HG03442 (cell line): ENCODE results near the gene RNF217.
"Not testable (repeated sequence)": the region's sequence is repeated elsewhere in the genome, so short reads cannot be mapped to it uniquely, and the experiment has no call there.

Experiments used
- ATAC-seq: cut with Tn5 transposase; IDR thresholded peaks from one replicate; pipeline ENCODE4 v1.9.1; 2021; ENCODE audit warnings: mild to moderate bottlenecking, moderate library complexity; ENCODE audit not compliant: unreplicated experiment

The RNF217 gene

DNA sequence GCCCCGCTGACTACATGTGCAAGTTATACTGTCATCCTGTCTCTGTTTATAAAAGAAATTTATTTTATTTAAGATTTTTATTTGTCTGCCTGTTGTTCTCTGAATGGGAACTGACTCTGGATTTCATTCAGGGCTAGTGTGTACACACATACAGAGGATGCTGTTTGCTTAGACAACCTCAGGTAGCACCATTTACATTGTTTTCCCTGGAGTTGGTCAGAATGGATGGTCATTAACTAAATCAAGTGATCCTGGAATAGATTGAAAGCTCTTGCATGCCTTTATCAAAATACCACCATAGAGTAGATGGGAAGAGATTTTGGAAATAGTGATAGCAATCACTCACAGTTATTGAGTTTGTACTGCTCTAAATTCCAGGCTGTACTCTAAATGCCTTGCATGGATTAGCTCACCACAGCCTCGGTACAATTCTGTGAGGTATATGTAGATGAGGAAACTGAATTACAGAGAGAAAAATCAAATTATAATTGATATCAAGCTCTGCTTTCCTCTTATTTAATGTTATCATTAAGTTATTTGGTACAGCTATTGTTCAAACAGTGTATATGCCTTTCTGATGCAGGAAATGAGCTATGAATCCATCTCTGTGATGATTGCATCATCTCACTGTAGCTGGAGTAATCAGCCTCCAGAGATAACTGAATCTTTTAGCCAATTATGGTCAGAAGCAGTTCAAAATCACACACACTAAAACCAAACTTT, 51.9 kb downstream of the RNF217 start:
- no peak for ATAC-seq

DNA sequence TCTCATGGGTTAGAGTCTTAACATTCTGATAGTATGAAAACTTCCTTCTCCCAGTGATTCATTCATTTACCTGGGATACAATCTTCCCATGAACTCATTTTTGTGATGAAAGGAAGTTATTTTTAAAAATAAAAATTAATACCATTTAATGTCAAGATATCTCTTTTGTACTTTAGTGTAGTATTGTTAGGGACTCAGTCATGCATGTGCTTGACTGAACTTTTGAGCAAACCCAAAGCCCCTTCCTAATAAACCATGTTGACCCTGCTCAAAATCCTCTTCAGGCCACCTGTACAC, 52.4 kb downstream of the RNF217 start:
- no peak for ATAC-seq

DNA sequence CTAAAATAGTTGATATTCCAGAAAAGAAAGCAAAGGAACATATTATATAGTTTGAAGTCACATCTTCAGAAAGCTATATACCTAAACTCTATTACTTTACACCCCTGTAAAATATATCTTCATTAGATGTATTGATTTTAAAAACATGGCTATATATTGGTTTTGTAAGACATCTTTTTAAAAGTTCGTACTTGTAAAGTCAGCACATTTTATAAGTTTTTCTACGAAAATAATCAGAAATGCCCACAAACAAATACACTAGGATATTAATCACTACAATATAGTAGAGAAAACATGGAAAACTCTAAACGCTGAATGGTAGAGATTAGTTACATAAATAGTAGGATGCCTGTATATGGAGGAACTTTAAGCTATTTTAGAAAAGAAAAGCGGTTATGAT, 52.9 kb downstream of the RNF217 start:
- ATAC-seq: no peak

GRCh38 chr6:125018136-125018535, 55.9 kb downstream of the RNF217 start:
- no peak for ATAC-seq

- ATAC-seq: no peak
Observed at GRCh38 chr6:125019281-125019680, 57.0 kb downstream of the RNF217 start.

DNA sequence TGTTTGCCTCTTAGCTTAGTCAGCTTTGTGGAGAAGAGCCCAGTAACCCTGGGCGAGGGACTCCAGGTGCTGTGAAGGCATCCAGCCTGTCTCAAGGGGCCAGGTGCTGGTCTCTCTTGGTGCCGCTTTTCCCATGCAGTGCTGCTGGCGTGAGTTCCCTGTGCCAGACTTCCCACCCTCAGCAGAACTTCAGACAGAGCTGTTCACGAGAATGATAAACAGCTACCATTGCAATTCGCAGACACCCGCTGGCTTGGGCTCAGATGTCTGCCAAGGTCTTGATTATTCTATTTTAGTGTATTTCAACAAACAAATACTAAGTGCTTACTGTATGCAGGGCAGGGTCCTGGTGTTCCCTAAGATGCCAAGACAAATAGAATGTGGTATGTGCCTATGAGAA, 57.7 kb downstream of the RNF217 start:
- ATAC-seq: no peak

- no peak for ATAC-seq
Observed at GRCh38 chr6:125020385-125020784, 58.1 kb downstream of the RNF217 start.

DNA sequence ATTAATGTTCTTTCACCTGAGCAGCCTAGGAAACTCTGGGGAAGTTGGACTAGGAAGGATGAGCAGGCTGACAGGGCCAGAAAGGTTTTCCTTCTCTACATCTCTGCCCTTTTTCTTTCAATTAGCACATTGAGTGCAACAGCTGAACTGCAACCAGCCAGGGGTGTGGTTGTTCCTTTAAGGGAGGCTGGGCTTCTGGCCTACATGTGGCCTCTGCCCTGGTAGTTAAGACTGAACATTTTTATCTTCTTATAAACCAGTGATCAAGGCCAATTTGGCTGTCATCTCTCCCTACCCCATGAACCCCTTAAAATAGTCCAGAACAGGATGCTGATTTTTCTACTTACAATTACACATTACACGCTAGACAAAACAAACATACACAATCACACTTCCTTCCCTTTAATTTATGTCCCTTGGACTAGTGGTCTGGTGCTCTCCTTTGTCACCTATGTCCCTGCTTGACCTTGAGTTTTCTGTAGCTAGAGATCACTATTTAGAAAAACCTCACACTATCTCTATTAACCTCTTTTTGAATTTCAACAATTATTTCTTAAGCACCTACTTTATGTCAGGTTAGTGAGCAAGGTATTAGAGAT, 60.3 kb downstream of the RNF217 start:
- no peak for ATAC-seq

- no peak for ATAC-seq
Observed at GRCh38 chr6:125025164-125025854, 63.1 kb downstream of the RNF217 start.

GRCh38 chr6:125027287-125027686, 65.0 kb downstream of the RNF217 start:
- no peak for ATAC-seq

- ATAC-seq: no peak
Observed at GRCh38 chr6:125030969-125031368, 68.7 kb downstream of the RNF217 start.

DNA sequence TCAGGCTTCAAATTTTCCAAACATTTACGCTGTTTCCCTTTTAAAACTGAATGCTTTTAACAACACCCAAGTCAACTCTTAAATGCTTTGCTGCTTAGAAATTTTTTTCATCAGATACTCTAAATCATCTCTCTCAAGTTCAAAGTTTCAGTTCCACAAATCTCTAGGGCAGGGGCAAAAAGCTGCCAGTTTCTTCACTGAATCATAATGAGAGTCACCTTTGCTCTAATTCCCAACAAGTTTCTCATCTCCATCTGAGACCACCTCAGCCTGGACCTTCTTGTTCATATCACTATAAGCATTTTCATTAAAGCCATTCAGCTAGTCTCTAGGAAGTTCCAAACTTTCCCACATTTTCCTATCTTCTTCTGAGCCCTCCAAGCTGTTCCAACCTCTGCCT, 69.1 kb downstream of the RNF217 start:
- ATAC-seq: no peak

DNA sequence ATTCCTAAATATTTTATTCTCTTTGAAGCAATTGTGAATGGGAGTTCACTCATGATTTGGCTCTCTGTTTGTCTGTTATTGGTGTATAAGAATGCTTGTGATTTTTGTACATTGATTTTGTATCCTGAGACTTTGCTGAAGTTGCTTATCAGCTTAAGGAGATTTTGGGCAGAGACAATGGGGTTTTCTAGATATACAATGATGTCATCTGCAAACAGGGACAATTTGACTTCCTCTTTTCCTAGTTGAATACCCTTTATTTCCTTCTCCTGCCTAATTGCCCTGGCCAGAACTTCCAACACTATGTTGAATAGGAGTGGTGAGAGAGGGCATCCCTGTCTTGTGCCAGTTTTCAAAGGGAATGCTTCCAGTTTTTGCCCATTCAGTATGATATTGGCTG, 72.7 kb downstream of the RNF217 start:
- ATAC-seq: not testable (repeated sequence)

DNA sequence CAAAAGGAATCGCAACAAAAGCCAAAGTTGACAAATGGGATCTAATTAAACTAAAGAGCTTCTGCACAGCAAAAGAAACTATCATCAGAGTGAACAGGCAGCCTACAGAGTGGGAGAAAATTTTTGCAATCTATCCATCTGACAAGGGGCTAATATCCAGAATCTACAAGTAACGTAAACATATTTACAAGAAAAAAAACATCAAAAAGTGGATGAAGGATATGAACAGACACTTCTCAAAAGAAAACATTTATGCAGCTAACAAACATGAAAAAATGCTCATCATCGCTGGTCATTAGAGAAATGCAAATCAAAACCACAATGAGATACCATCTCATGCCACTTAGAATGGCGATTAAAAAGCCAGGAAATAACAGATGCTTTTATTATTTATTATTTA, 74.2 kb downstream of the RNF217 start:
- not testable (repeated sequence) for ATAC-seq

- ATAC-seq: no peak
Observed at GRCh38 chr6:125037827-125038226, 75.6 kb downstream of the RNF217 start.

GRCh38 chr6:125038925-125039324, 76.7 kb downstream of the RNF217 start:
- ATAC-seq: no peak

- no peak for ATAC-seq
Observed at GRCh38 chr6:125041740-125042459, 79.7 kb downstream of the RNF217 start.

DNA sequence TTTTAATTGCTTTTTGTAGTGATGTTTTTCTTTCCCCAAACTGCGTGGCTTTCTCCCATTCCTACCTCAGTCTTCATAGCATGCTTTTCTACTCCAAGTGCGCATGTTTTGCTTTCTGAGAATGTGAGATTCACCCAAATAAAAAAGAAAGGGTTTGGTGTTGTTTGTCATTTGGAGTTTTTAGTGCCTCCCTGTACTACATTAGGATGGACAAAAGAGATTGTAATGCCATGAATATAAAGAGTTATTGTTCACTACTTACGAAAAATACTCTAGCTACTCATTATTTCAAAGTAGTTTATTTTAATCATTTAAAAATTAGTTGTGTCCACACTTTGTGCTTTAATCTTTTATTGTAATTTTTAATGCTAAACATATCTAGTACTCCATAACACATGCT, 81.8 kb downstream of the RNF217 start:
- no peak for ATAC-seq

DNA sequence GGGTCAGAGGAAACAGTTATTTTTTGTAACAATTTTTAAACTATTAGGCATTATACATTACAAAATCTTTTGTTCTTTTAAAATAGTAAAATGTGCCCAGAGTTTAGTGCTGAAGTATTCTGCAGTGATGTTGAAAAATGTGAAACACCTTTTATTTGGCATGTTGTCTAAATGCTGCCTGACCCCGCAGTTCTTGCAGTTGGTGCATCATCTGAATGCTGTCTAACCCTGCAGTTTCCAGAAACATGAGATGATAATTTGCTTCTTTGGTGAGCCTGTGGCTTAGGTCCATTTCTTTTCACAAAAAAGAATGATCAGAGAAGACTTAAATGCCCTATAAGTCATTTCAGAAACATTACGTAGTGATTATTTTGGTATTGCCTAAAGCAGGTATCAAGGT, 82.4 kb downstream of the RNF217 start:
- ATAC-seq: no peak

- no peak for ATAC-seq
Observed at GRCh38 chr6:125046107-125046925, 84.1 kb downstream of the RNF217 start.

DNA sequence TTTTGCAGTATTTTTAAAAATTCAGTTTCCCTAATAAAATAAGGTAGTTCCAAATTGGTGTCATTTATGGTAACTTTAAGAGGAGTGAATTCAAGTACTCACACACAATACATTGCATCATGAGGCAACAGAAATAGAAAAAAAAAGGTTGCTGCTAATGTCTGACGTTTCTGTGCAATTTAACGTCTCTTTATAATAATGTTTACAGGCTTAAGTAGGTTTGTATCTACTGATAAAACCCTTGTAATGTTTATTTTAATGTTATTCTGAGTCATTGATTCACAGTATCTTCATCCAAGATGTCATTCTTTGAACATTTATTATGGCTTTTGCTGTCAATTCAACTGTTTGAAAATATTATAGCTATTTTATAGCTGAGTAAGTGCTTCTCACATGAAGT, 86.0 kb downstream of the RNF217 start:
- ATAC-seq: no peak
